SKM-1 (cell line): ENCODE results near the gene PFAS.
"Not testable (repeated sequence)": the region's sequence is repeated elsewhere in the genome, so short reads cannot be mapped to it uniquely, and the experiment has no call there.

ENCODE experiments used
- DNase-seq: peaks from one replicate; lab custom pipeline; 2025; ENCODE audit not compliant: unreplicated experiment; lab: John Stamatoyannopoulos, UW

Gene PFAS

GRCh38 chr17:8248751-8249607 is at the start of gene PFAS:
PFAS (plus strand) TSS chr17:8249289; CDS start chr17:8253938, 4,649 bp downstream.
- peak; percentile 40 for DNase-seq

DNA sequence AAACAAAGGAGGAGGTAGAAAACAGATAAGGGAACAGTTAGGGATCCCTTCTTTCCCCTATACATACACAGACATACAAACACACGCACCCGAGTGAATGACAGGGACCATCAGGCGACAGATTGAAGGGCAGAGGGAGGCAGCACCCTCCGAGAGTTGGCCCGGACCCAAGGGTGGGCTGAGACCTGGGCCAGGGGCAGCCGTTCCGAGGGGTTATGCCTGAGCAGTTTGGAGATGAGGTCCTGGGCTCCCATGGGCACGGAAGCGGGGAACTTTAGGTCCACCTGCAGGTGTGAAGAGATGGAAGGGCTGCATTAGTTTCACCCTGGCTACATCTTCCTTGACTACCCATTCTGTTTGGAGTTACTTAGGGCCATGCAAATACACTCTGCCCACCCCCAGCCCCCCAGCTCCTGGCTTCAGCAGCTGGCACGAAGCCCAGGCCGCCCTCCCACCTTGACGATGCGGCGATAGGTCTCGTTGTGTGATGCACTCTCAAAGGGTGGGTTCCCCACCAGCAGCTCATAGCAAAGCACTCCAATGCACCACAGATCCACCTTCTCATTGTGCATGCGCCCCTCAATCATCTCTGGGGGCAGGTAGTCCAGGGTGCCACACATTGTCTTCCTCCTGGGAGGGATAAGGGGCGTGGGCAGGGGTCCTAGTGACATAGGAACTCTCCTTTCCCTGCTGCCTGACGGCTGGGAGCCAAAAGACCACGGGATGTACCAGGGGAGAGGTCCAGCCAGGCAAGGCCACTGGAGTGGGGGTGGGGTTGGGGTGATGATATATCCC is 44.1 kb upstream of the PFAS start:
- no peak for DNase-seq

GRCh38 chr17:8206536-8206935 is 42.6 kb upstream of the PFAS start:
- DNase-seq = no peak

DNA sequence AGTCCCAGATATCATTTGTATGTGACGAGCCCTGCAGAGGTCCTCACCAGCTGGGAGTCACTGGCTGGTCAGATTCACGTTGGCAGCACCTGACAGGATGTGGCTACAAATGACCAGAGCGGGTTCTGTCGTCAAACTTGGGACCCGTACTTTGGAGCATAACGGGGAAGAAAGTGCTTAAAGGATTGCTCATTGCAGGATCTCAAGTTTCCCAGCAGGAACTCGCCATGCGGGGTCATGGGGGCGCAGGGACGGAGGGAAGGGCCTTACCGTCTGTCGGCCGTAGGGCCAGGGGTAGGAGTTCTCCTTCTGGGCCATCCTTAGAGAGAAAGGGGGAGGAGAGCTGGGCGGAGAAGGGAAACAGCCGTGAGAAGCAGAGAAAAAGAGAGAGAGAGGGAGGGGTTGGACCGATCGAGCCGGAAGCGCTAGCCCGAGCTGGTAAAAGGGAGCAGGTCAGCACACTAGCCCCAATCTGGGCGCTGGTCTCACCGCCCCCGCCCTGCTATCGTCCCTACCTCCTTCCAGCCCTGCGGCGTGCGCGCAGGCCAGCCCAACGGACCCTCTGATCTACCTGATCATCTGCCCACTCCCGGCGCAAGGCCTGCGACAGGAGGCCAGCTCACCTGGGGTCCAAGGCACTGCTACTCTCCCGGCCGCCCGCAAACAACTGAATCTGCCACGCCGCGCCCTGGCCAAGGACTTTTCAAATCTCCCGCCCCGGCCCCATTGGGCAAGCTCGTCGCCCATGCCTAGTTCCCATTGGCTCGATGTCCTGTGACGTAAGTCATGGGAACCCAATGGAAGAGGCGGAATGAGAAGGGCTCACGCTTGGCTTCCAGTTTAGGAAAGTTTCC is 39.0 kb upstream of the PFAS start, which contains the start of gene AURKB:
Gene AURKB (minus strand): TSS at position 669 of the 854 bp plus-strand sequence. CDS start 351 bp downstream, at position 318.
- DNase-seq = peak; percentile 64

- DNase-seq = no peak
These were observed 38.2 kb upstream of the PFAS start for GRCh38 chr17:8210761-8211458.

DNA sequence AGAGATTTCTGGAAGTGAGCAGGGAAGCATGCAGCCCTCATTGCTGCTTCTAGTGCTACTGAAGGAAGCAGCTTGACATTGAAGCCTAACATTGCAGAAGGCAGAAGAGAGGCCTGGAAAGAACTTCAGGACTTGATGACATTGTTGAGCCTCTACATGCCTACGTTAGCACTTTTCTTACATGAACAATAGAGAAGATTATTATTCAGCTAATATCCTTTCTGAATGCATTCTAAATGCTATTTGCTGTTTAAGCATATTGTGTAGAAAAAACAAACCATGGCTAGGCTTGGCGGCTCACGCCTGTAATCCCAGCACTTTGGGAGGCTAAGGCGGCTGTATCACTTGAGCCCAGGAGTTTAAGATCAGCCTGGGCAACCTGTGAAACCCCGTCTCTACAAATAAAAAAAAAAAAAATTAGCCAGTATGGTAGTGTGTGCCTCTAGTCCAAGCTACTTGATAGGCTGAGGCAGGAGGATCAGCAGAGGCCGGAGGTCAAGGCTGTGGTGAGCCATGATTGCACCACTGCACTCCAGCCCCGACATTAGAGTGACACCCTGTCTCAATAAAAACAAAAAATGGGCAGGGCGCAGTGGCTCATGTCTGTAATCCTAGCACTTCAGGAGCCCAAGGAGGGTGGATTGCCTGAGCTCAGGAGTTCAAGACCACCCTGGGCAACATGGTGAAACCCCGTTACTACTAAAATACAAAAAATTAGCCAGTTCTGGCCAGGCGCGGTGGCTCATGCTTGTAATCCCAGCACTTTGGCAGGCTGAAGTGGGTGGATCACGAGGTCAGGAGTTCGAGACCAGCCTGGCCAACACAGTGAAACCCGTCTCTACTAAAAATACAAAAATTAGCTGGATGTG is 36.5 kb upstream of the PFAS start:
- no peak for DNase-seq

- DNase-seq = not testable (repeated sequence)
These were observed 35.1 kb upstream of the PFAS start for GRCh38 chr17:8214000-8214399.

GRCh38 chr17:8220783-8221662 is 28.1 kb upstream of the PFAS start:
- peak; percentile 36 for DNase-seq

GRCh38 chr17:8221663-8222379 is 27.3 kb upstream of the PFAS start:
- peak; percentile 34 for DNase-seq

- DNase-seq = no peak
These were observed 26.8 kb upstream of the PFAS start for GRCh38 chr17:8222380-8222629.

- peak; percentile 23 for DNase-seq
These were observed 26.3 kb upstream of the PFAS start for GRCh38 chr17:8222630-8223355.

DNA sequence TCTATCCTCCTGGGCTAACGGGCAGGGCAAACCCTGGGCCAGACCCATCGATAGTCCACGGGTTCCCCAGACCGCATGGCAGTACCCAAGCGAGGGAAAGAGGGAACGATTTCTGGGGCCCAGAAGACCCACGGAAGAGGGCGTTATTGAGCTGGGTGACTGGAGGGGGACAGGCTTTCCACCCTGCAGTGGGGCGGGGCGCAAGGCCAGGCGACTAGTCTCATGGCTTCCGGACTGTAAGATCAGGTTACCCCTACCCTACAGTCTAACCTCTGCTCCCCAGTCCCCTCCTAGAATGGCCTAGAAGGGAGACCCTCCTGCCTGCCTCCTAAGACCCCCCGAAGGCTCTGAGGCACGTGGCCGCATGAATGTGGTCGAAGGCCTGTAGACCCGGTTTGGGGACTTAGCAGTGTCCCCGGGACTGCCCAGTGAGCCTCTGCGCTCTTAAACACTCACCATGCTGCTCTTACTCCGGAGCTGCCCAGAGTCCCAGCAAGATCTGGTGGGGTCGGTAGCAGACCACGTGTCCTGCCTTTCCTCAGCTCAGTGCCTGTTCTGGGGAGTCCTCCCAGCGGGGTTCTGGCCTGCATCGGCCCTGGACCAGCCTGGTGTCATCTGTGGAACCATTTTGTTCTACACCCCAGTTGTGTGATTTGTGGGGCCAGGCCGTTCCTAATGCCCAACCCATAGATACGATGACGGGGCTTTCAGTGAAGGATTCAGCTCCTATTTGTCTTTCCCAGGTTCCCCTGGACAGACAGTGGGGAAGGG is 25.5 kb upstream of the PFAS start:
- DNase-seq = no peak

DNA sequence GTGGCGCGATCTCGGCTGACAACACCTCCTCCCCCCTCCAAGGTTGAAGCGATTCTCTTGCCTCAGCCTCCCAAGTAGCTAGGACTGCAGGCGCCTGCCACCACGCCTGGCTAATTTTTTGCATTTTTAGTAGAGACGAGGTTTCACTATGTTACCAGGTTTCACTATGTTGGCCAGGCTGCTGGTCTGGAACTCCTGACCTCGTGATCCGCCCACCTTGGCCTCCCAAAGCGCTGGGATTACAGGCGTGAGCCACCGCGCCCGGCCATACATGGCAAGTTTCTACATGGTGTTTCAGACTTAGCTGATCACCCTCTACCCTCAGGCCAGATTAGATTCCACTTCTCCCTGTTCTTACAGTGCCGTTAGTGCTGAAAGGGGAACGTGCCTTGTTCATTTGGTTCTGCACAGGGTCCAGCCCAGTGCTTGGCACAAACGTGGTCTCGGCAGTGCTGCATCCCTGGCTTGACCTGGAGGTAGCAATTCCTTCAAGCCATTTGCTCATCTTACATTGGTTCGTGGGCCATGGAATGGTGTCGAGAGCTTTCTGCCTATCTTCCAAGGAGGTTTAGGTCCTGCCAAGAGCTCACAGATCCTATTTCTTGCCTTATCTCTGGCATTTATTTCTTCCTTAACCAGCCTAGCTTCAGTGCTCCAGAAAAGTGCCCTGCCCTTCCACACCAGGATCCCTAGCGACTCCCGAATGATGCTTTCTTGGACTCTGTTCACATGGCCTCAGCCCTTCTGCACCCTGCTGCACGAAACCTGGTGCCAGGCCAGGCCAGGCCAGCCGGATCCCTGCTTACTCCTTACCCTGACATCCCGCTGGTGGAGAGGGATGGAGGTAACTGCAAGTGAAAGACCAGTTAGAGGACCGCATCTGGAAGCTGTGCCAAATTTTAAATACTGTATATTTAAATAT is 23.9 kb upstream of the PFAS start:
- DNase-seq = no peak

GRCh38 chr17:8225813-8226535 is 23.1 kb upstream of the PFAS start:
- peak; percentile 44 for DNase-seq
